HG03520 (cell line): ENCODE results near the gene SHOX.

Experiments
- ATAC-seq: cut with Tn5 transposase; IDR thresholded peaks from one replicate; pipeline ENCODE4 v1.9.1; 2021; ENCODE audit warnings: mild to moderate bottlenecking, moderate library complexity; ENCODE audit not compliant: unreplicated experiment

SHOX gene

GRCh38 chrX:663841-664240 lies 33.2 kb downstream of the SHOX start:
- no peak for ATAC-seq

DNA sequence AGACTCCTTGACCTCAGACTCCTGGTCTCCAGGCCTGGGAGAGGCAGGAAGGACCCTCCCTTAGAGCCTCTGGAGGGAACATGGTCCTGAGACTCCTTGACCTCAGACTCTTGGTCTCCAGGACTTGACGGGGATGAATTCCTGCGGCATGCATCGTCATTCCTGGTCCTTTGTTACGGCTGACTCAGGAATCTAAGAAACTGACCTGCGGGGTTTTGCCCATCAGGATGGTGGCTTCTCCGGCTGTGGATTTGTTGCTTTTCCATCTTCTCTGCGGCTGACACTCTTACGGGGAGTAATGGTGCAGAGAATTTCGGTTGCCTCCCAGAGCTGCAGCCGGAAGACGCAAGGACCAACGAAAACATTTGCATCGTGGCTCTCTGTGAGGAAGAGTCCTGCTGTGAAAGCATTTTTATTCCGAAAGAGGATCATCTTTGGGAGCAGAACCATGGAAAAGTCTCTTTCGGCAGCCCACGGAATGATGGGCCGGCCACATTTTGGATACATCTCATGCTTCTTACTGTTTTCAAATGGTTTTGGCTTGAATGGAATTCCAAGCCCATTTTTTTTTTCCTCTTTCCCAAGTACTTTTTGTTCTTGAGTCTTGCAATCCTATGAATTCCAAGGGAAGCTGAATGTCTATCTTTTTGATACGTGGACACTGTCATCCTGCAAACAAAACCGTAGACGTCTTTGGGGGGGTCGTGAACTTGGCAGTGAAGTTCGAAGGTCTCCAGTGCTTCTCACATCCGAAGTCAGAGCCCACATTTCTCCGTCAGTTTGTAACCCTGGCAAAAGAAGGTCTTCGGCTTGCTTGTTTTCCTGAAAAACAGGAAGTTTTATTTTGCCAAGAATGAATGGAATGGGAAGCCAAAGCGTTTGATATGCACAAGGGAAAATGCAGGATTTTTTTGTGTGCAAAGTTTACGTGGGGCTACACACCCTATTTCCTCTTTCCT lies 36.5 kb downstream of the SHOX start:
- no peak for ATAC-seq

- ATAC-seq: no peak
Measured at GRCh38 chrX:670645-671044, 40.1 kb downstream of the SHOX start.

DNA sequence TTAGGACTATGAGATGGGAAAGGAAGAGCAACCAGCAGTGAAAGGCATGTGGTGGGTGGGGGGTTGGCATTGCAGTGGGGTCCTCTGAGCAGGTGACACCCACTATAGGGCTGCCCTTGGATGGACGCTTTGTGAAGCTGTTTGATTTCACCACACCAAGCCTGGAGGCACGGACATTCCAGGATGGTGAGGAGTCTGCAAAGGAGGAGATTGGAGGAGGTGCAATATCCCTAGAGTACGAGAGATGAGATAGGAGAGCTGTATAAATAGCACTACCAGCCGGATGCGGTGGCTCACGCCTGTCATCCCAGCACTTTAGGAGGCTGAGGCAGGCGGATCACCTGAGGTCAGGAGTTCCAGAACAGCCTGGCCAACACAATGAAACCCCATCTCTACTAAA lies 42.3 kb downstream of the SHOX start:
- ATAC-seq: no peak

DNA sequence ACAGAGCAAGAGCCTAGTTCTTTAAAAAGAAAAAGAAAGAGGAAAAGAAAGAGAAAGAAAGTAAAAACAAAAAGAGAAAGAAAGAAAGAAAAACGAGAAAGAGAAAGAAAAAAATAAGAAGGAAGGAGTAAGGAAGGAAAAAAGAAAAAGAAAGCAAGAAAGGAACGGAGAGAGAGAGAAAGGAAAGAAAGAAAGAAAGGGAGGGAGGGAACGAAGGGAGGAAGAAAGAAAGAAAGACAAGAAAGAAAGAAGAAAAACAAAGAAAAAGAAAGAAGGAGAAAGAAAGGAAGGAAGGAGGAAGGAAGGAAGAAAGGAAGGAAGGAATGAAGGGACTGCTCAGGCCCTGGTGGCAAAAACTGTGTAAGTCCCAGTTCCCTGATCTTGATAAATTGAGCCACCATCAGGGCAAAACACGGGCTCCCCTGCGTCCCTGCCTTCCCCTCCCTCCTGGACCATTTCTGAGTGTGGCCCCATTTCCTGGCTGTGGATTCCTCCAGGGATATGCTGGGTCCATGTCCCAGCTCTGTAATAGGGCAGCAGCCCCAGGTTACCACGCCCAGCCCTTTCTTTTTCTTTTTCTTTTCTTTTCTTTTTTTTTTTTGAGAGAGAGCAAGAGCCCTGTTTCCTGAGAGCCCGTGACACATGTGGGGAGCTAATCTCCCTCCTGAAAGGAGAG lies 44.8 kb downstream of the SHOX start:
- no peak for ATAC-seq

- ATAC-seq: no peak
Measured at GRCh38 chrX:675955-676295, 45.3 kb downstream of the SHOX start.

- ATAC-seq: no peak
Measured at GRCh38 chrX:677376-677775, 46.8 kb downstream of the SHOX start.

DNA sequence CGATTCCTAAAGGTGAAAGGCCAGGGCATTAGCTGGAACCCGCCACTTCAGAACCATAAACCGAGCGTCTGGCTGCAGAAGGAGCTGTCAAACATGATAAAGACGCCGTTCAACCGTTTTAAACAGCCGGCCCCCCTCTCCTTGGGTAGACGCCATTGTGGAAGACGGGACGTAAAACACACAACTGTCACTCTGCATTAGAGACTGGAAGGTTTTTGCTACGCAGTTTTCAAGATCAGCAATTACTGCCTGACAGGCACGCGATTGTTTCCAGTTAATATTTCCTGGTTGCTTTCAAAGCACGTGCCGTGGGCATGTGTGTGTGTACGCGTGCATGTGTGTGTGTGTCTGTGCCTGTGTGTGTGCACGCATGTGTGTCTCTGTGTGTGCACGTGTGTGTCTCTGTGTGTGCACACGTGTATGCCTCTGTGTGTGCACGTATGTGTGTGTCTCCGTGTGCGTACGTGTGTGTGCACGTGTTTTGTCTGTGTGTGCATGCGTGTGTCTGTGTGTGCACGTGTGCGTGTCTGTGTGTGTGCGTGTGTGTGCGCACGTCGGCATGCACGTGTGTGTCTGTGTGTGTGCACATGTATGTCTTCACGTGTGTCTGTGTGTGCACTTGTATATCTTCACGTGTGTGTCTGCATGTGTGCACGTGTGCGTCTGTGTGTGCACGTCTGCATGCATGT lies 48.8 kb downstream of the SHOX start:
- ATAC-seq: no peak

DNA sequence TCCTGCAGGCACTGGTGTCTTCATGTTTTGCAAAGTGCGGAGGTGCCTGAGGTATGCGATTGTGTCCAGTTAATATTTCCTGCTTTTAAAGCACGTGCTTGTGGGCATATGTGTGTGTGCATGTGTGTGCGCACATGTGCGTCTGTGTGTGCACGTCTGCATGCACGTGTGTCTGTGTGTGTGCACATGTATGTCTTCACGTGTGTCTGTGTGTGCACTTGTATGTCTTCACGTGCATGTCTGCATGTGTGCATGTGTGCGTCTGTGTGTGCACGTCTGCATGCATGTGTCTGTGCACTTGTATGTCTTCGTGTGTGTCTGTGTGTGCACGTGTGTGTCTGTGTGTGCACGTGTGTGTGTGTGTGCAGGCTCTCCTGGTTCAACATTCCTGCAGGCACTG lies 49.5 kb downstream of the SHOX start:
- ATAC-seq: no peak

DNA sequence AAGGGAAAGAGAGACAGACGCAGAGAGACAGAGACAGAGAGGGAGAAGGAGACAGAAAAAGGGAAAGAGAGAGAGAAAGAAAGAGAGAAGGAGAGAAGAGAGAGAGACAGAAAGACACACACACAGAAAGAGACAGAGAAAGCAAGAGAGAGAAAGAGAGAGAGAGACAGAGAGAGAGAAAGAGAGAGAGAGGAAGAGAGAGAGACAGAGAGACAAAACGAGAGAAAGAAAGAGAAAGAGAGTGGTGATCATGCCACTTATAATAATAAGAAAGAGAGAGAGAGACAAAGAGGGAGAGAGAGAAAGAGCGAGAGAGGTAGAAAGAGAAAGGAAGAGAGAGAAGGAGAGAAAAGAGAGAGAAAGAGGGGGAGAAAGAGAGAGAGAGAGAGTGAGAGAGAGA lies 51.4 kb downstream of the SHOX start:
- ATAC-seq: no peak

DNA sequence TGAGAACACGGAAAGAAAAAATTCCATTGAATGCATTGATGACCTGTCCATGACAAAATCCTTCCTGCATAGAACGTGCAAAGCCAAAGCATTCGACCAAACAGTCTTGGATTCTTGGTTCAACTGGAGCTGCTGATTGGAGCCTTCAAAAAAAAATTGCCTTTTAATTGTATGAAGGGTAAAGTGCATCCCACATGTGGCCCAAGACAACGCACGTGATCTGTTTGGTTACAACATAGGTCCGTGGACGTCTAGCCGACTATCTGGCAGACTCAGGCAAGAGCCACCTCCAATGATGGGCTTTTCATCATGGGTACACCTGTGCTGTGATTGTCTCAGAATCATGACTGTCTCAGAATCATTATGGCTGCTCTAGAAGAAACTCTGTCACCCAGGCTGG lies 52.3 kb downstream of the SHOX start:
- no peak for ATAC-seq

DNA sequence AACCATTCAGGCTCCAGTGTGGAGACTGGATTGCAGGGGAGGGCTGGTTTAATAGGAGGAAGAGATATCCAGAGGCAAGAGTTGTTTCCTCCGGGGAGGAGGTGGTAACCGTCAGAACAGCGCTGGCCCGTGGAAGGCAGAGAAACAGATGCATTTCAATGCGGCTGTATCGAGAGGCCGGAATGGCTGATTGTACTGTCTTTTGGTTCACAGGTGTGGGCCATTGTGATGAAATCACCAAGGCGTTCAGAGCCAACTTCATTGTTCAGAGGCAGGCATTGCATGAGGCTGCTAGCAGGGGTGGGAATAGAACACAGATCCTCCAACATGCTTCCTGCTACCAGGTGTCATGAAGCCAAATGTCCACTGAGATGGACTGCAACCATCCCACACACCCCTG lies 53.0 kb downstream of the SHOX start:
- ATAC-seq: no peak

- ATAC-seq: no peak
Measured at GRCh38 chrX:685120-686032, 54.8 kb downstream of the SHOX start.

- ATAC-seq: no peak
Measured at GRCh38 chrX:689983-690382, 59.4 kb downstream of the SHOX start.

DNA sequence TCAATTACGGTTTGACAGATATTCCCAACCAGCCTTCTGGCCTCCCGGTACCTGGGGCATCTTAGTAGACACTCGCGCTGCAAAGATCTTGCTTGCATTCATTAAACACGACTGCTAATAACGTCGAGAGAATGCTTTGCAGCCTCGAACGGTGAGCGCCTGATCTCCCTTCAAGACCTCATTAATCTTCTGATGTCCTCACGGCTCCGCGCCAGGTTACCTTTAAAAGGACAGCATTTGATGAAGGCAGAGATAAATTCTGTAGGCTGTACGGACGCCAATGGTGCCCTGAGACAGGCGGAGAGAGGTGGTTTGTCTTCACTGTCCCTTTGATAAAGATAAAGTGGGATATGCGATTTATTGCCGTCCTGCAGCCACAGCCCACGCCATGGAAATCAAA lies 64.2 kb downstream of the SHOX start:
- no peak for ATAC-seq

- ATAC-seq: no peak
Measured at GRCh38 chrX:698206-698605, 67.6 kb downstream of the SHOX start.

- ATAC-seq: no peak
Measured at GRCh38 chrX:700936-701335, 70.3 kb downstream of the SHOX start.

- ATAC-seq: no peak
Measured at GRCh38 chrX:701673-702072, 71.1 kb downstream of the SHOX start.

DNA sequence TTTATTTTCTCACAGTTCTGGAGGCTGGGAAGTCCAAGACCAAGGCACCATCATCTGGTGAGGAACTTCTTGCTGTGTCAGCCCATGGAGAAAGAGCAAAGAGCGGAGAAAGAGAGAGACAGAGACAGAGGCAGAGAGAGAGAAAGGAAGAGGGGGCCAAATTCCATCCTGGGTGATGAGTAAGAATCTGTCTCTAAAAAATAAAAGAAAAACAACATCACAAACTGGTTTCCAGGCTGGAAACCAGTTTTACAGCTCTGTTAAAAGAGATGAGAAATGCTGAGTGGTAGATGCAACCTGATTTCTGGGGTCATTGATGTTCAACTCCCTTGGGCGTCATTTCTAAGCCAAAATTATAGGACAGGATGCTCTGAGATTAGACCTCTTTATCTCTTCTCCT lies 72.9 kb downstream of the SHOX start:
- no peak for ATAC-seq

- no peak for ATAC-seq
Measured at GRCh38 chrX:703866-704265, 73.3 kb downstream of the SHOX start.
